Activated naive CD8-positive, alpha-beta T cell (primary cell): Measurements from ENCODE around the gene AQP5.

ENCODE experiments used
- H3K27ac Mint-ChIP-seq: one replicate; pipeline ENCODE4 v1.8.0; 2021; ENCODE audit warnings: mixed read lengths
- H3K27me3 Mint-ChIP-seq: one replicate; pipeline ENCODE4 v1.8.0; 2021; ENCODE audit warnings: mixed read lengths
- H3K36me3 Mint-ChIP-seq: one replicate; pipeline ENCODE4 v1.8.0; 2021; ENCODE audit warnings: mixed read lengths
- H3K4me1 Mint-ChIP-seq: one replicate; pipeline ENCODE4 v1.8.0; 2021; ENCODE audit warnings: low read depth, mixed read lengths
- H3K4me3 Mint-ChIP-seq: one replicate; pipeline ENCODE4 v1.8.0; 2021; ENCODE audit warnings: mild to moderate bottlenecking, mixed read lengths
- H3K9me3 Mint-ChIP-seq: one replicate; pipeline ENCODE4 v1.8.0; 2021; ENCODE audit warnings: low read depth, mixed read lengths

Gene AQP5

DNA sequence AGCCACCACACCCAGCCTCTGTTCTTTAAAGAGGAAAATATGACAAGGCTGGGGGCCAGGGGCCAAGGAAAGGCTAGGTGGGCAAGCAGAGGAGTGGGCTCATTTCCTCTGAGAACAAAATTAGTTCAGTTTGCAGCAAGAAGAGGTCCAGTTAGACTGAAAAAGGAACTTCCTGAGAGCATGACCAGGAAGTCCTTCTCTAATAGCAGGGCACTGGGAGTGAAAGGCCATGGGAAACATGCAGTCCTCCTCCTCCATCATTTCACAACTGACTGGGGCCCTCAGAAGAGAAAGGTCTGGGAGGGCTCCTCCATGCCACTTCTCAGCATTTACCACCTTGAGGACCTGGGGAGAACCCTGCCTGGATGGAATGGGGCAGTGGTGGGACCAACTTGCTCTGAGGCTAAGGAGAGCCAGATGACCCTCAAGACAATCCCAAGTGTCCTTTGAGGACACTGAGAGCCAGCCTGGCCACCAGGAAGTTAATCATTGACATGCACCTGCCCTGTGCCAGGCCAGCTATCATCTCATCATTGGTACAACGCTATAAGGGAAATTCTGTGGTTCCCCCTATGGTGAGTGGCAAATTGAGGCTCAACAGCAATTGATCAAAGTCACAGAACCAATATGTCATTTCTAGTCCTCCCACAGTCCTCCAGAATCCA is 9.1 kb upstream of the AQP5 start:
- Mint-ChIP-seq H3K27ac (no peak overlapping the region), H3K27me3 (peaks cover 18% of the 10 kb centered on the region), H3K4me1 (peaks cover 2% of the 10 kb centered on the region), H3K36me3 (no peaks in the 10 kb centered on the region), H3K9me3 (no peaks in the 10 kb centered on the region), H3K4me3 (no peak overlapping the region)

DNA sequence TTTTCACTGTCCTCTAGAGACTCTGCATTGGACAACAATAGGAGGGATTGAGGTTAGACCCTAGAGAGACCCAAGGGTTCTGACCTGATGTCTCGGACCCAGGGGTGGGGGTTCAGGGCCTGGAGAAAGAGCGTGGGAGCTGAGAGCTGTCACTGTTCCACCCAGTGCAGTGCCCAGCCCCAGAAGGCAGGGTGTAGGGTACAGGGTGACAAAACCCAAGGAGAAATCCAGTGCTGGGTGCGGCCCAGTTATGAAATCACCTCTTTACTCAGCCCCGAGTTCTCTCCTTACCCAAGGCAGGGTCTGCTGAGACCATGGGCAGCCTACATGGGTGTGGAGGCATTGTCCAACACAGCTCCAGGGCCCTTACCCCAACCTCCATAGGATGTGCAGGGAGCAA is 8.5 kb upstream of the AQP5 start:
- Mint-ChIP-seq H3K9me3 (no peaks in the 10 kb centered on the region), H3K27me3 (peaks cover 18% of the 10 kb centered on the region), H3K4me3 (no peak overlapping the region), H3K27ac (no peak overlapping the region), H3K4me1 (peaks cover 2% of the 10 kb centered on the region), H3K36me3 (no peaks in the 10 kb centered on the region)

DNA sequence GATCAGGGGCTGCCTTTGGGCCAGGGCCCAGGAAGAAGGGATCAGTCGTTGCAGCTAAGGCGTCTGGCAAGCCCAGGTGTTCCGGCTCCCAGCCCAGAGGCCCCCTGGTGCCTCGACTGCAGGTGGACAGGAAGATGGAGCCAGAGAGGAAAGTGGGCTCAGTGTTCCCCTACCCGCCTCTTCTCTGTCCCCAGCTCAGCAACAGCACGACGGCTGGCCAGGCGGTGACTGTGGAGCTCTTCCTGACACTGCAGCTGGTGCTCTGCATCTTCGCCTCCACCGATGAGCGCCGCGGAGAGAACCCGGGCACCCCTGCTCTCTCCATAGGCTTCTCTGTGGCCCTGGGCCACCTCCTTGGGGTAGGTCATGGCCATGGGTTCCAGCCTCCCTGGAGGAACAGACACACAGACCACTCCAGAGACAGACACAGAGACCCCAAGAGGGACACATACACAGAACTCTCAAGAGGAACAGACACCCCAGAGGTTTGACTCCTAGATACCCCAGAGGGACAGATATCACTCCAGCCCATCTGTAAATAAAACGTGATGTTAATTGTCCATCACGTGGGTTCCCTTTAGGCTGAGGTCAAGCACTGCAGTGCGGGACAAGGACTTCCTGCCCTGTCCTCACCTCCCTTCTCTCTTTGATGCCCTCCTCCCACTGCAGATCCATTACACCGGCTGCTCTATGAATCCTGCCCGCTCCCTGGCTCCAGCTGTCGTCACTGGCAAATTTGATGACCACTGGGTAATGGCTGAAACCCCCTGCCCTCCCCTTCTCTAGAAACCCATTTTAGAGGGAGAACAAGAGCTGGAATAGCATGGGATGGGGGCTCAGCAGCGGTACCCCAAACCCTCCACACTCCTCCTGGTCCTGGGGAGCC is 7.5 kb upstream of the AQP5 start:
- Mint-ChIP-seq H3K9me3 (no peaks in the 10 kb centered on the region), H3K36me3 (no peaks in the 10 kb centered on the region), H3K27ac (no peak overlapping the region), H3K27me3 (peaks cover 20% of the 10 kb centered on the region), H3K4me1 (peaks cover 2% of the 10 kb centered on the region), H3K4me3 (no peak overlapping the region)

DNA sequence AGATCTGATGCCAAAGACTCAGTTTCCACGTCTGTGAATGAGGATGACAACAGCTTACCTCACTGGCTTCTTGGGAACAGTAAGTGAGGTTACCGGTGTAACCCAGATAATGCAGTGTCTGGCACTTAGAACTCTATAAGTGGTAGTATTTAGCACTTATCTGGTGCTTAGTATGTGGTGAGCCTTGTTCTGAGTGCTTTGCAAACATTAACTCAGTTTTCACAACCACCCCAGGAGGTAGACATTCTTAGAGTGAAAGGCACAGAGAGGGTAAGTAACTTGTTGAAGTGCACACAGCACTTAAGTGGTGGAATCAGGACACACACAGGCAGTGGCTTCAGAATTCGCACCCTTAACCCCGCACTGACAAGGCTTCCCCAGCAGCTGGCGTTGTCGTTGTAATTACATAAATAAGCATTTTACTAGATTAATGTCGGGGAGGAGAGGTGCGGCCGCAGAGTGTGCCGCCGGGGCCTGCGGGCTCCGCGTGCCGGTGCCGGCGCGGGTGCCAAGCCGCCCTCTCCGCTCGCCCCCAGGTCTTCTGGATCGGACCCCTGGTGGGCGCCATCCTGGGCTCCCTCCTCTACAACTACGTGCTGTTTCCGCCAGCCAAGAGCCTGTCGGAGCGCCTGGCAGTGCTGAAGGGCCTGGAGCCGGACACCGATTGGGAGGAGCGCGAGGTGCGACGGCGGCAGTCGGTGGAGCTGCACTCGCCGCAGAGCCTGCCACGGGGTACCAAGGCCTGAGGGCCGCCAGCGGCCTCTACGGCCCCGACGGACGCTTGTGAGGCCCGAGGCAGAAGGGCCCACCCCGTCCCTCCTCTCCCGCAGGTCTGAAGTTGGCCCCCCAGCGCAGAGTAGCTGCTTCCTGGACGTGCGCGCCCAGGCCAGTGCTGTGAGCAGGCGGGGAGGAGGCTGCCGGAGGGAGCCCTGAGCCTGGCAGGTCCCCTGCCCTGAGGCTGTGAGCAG is 6.5 kb upstream of the AQP5 start:
- Mint-ChIP-seq H3K9me3 (no peaks in the 10 kb centered on the region), H3K27ac (no peak overlapping the region), H3K4me1 (peaks cover 3% of the 10 kb centered on the region), H3K36me3 (no peaks in the 10 kb centered on the region), H3K27me3 (peaks cover 26% of the 10 kb centered on the region), H3K4me3 (no peak overlapping the region)

DNA sequence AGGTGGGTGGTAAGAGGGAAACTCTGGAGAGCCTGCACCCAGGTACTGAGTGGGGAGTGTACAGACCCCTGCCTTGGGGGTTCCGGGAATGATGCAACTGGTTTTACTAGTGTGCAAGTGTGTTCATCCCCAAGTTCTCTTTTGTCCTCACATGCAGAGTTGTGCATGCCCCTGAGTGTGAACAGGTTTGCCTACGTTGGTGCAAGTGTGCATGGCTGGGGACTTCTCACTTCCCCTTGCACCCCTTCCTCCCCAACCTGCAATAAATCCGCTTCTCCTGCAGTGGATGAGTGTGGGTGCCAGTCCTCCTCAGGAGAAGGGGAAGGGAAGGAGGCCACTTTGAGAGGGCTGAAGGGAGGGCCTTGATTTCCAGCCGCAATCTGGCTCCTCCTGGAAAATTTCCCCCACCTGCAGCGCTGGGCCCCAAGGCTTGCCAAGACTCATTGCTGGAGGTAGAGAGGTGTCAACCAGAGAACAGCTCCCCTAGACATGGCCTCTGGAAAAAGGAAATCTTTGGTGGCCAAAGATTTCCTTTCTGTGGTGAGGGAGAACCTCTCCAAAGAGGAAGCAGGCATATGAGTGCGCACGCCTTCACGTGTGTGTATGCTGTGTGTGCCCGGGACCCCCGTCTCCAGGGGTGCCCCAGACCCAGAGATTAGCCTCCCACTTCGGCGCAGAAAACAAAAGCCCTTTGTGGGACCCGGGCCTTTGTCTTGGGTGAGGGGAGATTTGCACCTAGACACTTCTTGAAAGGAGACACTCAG is 5.6 kb upstream of the AQP5 start:
- Mint-ChIP-seq H3K27ac (no peak overlapping the region), H3K4me3 (no peak overlapping the region), H3K9me3 (no peaks in the 10 kb centered on the region), H3K27me3 (peaks cover 32% of the 10 kb centered on the region), H3K36me3 (peaks cover 3% of the 10 kb centered on the region), H3K4me1 (peaks cover 9% of the 10 kb centered on the region)

DNA sequence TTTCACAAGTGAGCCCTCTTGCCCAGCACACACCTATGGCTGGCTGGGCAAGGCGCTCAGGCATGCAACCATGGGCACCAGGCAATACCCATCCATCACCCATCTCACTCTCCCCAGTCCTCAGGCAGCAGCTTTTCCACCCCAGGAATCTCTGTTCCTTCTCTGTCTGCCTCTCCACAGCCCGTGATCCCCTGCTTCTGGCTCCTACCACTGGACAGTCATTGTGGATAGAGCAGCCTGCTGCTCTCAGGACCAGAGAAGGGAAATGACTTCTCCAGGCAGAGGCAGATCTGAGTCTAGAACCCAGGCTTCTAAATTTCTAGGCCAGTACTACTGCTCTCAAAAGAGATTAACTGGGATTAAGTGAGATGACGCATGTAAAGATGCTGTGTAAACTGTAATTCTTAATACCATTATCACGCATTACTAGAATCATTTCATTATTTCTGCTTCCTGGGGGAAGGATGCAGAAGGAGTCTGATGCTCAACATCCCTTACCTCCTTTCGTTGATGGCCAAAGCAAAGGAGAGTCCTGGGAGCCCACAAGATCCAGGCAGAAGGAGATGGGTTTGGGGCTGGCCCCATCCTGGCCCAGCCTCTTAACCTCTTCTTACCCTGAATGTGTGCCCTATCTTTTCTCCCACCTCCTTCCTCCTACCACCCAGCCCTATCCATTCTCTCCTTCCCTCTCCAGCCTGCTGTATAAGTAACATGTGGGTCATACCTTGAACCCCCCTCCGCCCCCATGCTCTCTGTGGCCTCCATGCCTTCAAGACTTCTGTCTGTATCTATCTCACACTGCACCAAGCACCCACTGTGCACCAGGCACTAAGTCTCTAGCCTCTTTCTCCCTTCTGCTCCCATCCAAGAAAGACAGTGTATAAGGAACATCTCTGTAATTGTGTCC is 4.8 kb upstream of the AQP5 start:
- H3K4me3 Mint-ChIP-seq: no peak overlapping the region
- H3K27ac Mint-ChIP-seq: peak overlapping the region; percentile 16
- H3K9me3 Mint-ChIP-seq: no peaks in the 10 kb centered on the region
- H3K36me3 Mint-ChIP-seq: peaks cover 3% of the 10 kb centered on the region
- H3K4me1 Mint-ChIP-seq: peaks cover 9% of the 10 kb centered on the region
- H3K27me3 Mint-ChIP-seq: peaks cover 32% of the 10 kb centered on the region

DNA sequence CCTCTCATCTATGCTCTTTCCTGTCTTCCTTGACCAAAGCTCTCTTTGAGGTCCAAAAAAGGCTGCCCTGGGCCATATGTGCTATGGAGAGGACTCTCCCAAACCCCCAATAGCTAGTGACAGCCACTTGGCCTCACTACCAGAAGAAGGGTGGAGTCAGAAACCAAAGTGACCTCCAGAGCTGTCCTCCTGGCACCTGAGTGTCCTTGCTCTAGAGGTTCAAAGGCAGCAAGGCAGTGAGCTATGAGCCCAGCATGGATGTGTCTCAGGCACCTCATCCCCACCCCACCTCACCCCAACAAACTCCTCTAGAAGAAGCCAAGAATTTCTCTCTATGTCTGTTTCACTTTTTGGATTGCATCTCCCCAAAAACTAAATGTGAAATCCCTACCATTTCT is 4.1 kb upstream of the AQP5 start:
- Mint-ChIP-seq H3K27me3 (peaks cover 33% of the 10 kb centered on the region), H3K4me1 (peaks cover 11% of the 10 kb centered on the region), H3K27ac (peak overlapping the region; percentile 16), H3K4me3 (no peak overlapping the region), H3K36me3 (peaks cover 3% of the 10 kb centered on the region), H3K9me3 (no peaks in the 10 kb centered on the region)

DNA sequence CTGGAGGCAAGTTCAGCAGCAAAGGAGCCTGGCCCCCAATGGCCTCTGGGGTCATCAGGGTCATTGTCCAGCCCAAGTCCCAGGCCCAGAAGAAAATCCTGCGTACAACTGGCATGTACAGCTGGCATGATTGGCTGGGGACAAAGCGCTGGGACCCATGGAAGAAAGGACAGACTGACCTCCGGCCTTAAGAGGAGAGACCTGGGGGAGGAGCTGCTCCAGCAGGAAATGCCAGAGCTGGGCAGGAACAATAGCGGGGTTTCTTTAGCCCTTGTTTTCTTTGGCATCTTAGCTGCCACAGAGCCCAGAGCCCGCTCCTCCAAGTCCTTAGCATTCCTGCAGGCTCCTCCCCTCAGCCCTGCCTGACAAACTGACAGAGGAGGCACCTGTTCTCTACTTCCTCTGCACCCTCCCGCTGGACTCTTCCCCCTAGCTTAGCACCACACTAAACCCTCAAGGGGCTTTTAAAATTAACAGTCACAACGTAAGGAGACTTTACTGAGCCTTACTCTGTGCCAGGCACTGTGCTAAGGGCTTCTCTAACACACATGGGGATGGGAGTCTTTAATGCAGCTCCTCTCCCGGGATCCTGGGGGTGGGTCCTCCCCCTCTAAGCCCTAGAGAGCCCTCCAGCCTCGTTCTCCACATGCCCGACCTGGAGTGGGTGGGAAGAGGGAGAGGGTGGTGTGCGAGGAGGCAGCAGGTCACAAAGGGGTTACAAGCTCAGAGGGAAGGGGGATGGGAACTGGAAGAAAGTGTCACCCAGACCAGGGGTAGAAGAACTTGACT is 1.8 kb upstream of the AQP5 start:
- no peaks in the 10 kb centered on the region for H3K9me3 Mint-ChIP-seq
- H3K4me1 Mint-ChIP-seq: peaks cover 11% of the 10 kb centered on the region
- H3K27ac Mint-ChIP-seq: no peak overlapping the region
- H3K36me3 Mint-ChIP-seq: peaks cover 3% of the 10 kb centered on the region
- peaks cover 27% of the 10 kb centered on the region for H3K27me3 Mint-ChIP-seq
- H3K4me3 Mint-ChIP-seq: peak overlapping the region; percentile 67

DNA sequence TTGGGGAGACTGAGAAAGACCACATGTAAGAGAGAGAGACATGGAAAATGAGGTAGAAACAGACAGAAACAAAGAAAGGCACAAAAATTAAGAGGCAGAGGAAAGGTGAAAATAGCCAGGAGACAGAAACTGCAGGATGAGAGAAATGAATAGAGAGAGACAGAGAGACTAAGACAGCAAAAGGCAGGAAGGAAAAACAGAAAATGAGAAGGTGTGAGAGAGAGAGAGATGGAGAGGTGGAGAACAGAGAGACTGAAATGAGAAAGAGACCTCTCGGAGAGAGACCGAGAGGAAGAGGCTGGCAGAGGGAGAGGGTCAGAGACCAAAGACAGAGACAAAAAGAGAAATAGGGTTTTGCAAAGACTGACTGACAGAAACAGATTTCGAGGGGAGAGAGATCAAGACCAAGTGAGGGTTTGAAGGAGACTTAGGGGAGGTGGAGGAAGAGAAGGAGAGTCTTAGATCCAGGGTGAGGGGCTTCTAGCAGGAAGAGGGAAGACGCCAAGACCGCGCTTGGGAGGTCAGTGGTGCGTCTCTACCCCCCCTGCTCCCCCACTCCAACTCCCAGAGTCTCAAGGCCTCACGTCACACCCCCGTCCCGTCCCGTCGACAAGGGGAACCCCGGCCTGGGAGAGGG is 1.1 kb upstream of the AQP5 start:
- Mint-ChIP-seq H3K36me3 (peaks cover 3% of the 10 kb centered on the region), H3K27ac (no peak overlapping the region), H3K27me3 (peaks cover 27% of the 10 kb centered on the region), H3K4me3 (peak overlapping the region; percentile 67), H3K4me1 (peaks cover 9% of the 10 kb centered on the region), H3K9me3 (no peaks in the 10 kb centered on the region)

DNA sequence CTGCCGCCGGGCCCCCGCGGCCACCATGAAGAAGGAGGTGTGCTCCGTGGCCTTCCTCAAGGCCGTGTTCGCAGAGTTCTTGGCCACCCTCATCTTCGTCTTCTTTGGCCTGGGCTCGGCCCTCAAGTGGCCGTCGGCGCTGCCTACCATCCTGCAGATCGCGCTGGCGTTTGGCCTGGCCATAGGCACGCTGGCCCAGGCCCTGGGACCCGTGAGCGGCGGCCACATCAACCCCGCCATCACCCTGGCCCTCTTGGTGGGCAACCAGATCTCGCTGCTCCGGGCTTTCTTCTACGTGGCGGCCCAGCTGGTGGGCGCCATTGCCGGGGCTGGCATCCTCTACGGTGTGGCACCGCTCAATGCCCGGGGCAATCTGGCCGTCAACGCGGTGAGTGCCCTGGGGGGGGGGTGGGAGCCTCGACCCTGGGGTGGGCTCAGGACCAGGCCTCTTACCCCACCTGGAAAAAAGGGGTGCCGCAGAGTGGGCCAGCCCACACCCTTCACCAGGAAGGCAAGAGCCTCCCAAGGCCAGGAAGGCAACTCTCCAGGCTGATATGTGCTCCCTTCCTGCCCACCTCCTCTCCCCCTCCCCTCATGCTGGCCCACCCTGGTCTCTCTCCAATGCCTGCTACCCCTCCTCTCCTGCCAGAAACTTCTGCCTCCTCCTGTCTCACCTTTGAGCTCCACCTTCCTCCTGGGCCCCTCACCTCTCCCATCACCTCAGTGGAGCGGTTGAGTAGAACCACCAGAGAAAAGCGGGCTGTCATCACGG is 507 bp downstream of the AQP5 start:
- no peak overlapping the region for H3K27ac Mint-ChIP-seq
- peaks cover 10% of the 10 kb centered on the region for H3K4me1 Mint-ChIP-seq
- peak overlapping the region; percentile 42 for H3K4me3 Mint-ChIP-seq
- H3K27me3 Mint-ChIP-seq: peaks cover 26% of the 10 kb centered on the region
- H3K9me3 Mint-ChIP-seq: no peaks in the 10 kb centered on the region
- peaks cover 3% of the 10 kb centered on the region for H3K36me3 Mint-ChIP-seq

DNA sequence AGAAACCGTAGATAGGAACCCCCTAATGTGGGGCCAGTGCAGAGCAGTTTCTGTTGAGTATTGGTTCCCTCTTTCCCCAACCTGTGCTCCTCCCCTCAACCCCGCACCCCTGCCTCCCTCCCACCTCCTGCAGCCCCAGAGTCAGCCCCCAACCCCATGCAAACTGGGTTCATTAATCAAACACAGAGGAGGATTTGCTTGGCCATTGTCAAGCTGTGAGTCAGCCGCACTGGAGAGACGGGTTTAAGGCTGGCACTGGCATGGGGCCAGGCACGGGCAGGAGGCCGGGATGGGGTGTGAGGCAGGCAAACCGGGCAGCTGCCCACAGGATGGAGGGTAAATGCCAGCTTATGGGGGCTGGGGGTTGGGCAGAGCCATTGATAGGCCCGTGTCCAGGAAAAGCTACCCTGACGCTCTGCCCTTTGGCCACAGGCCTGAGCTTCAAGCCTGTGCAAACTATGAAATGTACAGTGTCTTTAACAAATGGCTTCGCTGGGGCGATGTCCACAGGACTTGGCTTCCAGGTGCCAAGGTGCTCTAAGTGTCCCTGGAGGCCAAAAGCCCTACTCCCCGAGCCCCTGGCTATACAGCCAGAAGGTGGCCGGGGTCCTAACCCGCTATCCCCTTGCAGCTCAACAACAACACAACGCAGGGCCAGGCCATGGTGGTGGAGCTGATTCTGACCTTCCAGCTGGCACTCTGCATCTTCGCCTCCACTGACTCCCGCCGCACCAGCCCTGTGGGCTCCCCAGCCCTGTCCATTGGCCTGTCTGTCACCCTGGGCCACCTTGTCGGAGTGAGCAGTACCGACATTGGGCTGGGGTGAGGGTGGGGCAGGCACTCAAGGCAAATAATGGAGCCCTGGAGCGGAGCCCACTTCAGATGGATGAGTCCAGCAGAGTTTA is 1.4 kb downstream of the AQP5 start:
- peak overlapping the region; percentile 42 for H3K4me3 Mint-ChIP-seq
- peaks cover 3% of the 10 kb centered on the region for H3K36me3 Mint-ChIP-seq
- H3K9me3 Mint-ChIP-seq: no peaks in the 10 kb centered on the region
- peaks cover 10% of the 10 kb centered on the region for H3K4me1 Mint-ChIP-seq
- peaks cover 23% of the 10 kb centered on the region for H3K27me3 Mint-ChIP-seq
- H3K27ac Mint-ChIP-seq: no peak overlapping the region
